Activated T-cell treated with anti-CD3 and anti-CD28 coated beads, Interleukin-2, amount 50 U/mL, for 24 hours (primary cell): ENCODE results near the gene MAPKAPK3.

Experiments
- DNase-seq: peaks from one replicate; pipeline ENCODE4 v3.0.0-alpha.2; 2020
- H3K27ac Mint-ChIP-seq: 2 replicates; pipeline ENCODE4 v1.8.0; 2020; ENCODE audit warnings: mild to moderate bottlenecking, mixed read lengths
- H3K27me3 Mint-ChIP-seq: 2 replicates; pipeline ENCODE4 v1.8.0; 2020; ENCODE audit warnings: mixed read lengths
- H3K36me3 Mint-ChIP-seq: 2 replicates; pipeline ENCODE4 v1.8.0; 2020; ENCODE audit warnings: low read depth, mixed read lengths
- H3K4me1 Mint-ChIP-seq: 2 replicates; pipeline ENCODE4 v1.8.0; 2020; ENCODE audit warnings: low read depth, mixed read lengths
- H3K4me3 Mint-ChIP-seq: 2 replicates; pipeline ENCODE4 v1.8.0; 2020; ENCODE audit warnings: mild to moderate bottlenecking, moderate library complexity, mixed read lengths
- H3K9me3 Mint-ChIP-seq: 2 replicates; pipeline ENCODE4 v1.8.0; 2020; ENCODE audit warnings: mixed read lengths

The MAPKAPK3 gene

DNA sequence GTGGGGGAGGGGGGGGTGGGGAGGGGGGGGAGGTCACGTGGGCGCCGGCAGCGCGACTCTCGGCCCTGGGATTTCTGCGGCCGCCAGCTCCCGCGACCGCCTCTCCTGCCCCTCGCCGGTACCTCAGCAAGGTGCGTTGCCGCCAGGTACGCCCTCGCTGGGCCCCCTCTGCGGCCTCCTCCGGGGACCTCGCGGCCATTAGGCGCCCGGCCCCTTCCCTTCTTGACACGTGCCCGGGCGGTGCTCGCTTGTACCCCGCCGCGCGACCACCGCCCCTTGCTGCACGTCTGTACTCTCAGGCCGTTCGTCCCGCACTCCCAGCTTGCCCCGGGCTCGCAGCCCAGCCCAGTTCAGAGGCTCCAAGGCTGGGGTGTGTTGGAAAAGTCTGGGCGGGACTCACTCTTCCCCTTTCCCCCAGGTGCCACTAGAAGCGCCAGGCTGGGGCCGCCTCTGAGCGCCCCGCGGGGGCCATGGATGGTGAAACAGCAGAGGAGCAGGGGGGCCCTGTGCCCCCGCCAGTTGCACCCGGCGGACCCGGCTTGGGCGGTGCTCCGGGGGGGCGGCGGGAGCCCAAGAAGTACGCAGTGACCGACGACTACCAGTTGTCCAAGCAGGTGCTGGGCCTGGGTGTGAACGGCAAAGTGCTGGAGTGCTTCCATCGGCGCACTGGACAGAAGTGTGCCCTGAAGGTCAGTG lies at the start of gene MAPKAPK3:
Gene MAPKAPK3 (plus strand): TSS at position 56 of the 696 bp plus-strand sequence. CDS start 415 bp downstream, at position 471.
- no peak for DNase-seq
- no peaks in the 10 kb centered on the region for H3K9me3 Mint-ChIP-seq
- peak within 1 kb of the TSS; percentile 93 for H3K27ac Mint-ChIP-seq
- peaks cover 68% of the 10 kb centered on the region for H3K4me1 Mint-ChIP-seq
- H3K4me3 Mint-ChIP-seq: peak within 1 kb of the TSS; percentile 92
- no peaks in the 10 kb centered on the region for H3K27me3 Mint-ChIP-seq
- H3K36me3 Mint-ChIP-seq: peaks cover 80% of the 10 kb centered on the region

DNA sequence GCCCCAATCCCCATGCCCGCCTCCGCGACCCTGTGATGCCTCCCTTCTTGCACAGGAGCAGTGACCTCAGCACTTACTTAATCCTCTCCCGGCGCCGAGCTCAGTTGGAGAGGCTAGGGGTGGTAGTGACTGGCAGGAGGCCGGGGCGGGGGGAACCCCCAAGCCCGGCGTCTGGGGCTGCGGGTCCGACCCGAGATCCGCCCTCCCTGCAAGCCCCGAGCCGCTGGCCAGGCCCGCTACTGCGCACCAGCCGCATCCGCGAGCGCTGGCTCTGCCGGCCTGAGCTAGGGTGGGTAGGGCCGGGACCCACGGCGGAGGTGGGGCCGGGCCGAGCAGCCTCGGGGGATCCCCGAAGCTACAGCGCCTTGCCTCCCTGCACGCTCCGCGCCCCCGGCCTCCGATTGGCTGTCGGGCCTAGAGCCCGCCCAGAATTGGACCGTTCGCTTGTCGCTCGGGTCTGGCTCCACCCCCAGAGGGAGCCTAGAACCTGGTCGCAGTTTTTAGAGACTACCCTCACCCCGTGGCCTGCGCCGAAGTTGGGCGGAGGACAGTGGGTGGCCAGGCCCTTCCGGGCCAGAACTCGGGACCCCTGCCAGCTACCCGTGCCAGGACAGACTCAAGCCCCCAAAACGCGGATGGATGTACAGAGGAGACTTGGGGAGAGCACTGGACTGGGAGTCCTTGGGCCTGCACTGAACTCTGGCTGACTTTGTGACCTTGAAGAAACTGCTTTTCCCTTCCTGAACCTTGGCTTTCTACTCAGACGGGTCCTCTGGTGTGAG lies 49.4 kb upstream of the MAPKAPK3 start, which contains the start of gene C3orf18:
Gene C3orf18 (minus strand): TSS at position 362 of the 782 bp plus-strand sequence. CDS start 2,048 bp downstream, outside the sequence.
- Mint-ChIP-seq H3K27me3 (no peaks in the 10 kb centered on the region), H3K4me3 (peak within 1 kb of the TSS; percentile 99), H3K4me1 (peaks cover 58% of the 10 kb centered on the region), H3K36me3 (peaks cover 36% of the 10 kb centered on the region), H3K27ac (peak within 1 kb of the TSS; percentile 97), H3K9me3 (no peaks in the 10 kb centered on the region)
- peak; percentile 96 for DNase-seq

DNA sequence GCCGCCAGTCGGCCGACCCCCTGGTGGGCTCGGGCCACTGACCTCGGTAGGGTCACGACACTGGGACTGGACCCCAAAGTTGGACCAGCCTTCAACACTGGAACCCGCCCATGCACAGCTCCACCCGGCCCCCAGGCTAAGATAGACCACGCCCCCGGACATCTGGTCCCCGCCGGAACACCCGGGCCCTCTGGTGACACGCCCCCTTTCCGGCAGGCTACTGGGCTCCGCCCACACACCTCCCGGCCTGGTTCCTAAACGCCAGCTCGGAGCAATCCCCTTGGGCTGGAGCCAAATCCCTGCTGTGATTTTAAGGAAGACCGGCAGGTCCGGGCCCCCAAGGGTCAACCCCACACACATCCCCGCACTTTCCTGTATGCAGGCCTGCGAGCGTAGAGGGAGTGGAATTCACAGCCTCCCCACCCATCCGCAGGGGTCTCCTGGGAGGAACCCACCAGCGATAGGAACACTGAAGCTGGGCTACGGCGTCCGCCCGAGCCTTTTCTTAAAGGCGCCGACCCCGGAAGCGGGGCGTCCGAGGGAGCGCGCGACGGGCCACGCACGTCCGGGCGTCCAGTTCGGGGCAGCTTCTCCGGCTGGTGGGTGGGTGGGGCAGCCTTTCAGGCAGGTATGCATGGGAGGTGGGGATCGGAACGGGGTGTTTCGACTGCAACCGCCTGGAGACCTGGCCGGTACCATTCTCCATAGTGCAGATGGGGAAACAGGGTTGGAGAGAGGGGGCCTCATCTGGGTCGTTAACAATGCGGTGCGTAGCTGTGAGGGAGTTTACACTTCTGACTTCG lies 47.8 kb upstream of the MAPKAPK3 start, which contains the start of gene HEMK1:
Gene HEMK1 (plus strand): TSS at position 576 of the 803 bp plus-strand sequence. CDS start 1,583 bp downstream, outside the sequence.
- H3K27ac Mint-ChIP-seq: peak within 1 kb of the TSS; percentile 97
- H3K27me3 Mint-ChIP-seq: no peaks in the 10 kb centered on the region
- H3K36me3 Mint-ChIP-seq: peaks cover 50% of the 10 kb centered on the region
- no peaks in the 10 kb centered on the region for H3K9me3 Mint-ChIP-seq
- H3K4me3 Mint-ChIP-seq: peak within 1 kb of the TSS; percentile 99
- DNase-seq: peak; percentile 95
- peaks cover 65% of the 10 kb centered on the region for H3K4me1 Mint-ChIP-seq

DNA sequence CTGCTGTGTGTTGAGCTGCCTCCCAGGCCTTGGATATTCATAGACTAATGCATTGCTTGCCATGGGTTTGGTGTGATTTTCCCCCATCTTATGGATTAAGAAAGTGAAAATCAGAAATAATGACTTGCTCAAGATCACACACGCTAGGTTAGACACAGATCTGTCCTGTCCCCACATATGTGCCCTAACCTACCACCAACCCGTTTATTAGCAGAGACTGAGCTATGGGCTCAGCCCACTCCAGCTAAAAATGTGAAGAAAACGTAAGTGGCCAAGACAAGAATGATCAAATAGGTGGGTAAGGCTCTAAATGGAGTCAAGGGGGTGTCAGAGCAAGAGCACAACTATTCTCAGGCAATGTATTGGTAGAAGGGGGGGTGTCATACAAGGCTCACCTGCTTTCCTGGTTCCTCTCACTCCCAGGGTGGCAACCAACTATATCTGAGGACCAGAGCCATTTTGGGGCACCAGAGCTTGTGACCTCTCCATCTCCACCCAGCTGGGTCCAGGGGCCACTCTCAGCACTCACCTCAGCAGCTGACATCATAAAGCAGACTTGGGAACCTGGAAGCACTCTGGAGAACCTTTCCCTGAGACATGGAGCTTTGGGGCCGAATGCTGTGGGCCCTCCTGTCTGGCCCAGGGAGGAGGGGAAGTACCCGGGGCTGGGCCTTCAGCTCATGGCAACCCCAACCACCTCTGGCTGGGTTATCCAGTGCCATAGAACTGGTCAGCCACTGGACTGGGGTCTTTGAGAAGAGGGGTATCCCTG lies 46.3 kb upstream of the MAPKAPK3 start:
- Mint-ChIP-seq H3K36me3 (peaks cover 65% of the 10 kb centered on the region), H3K4me3 (peak overlapping the region; percentile 99), H3K27me3 (no peaks in the 10 kb centered on the region), H3K4me1 (peaks cover 79% of the 10 kb centered on the region), H3K27ac (peak overlapping the region; percentile 97), H3K9me3 (no peaks in the 10 kb centered on the region)
- DNase-seq: peak; percentile 45

DNA sequence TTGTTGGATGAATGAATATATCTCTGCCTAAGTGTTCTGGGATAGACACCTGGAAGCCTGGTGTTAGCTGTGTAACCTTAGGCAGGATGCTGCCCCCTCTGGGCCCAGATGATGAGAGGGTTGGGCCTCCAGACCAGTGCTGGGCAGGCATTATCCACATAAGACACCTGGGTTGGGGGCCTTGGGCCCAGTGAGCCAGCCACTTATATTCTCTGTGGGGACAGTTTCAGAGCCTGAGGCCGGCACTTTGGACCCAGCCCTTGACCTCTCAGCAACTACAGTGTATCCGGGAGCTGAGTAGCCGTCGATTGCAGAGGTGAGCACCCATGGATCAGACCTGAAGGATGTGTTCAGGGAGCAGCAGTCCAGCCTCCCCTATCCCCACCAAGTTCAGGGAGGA lies 45.5 kb upstream of the MAPKAPK3 start:
- peak; percentile 51 for DNase-seq
- Mint-ChIP-seq H3K27ac (peak overlapping the region; percentile 97), H3K27me3 (no peaks in the 10 kb centered on the region), H3K36me3 (peaks cover 73% of the 10 kb centered on the region), H3K4me1 (peaks cover 79% of the 10 kb centered on the region), H3K9me3 (no peaks in the 10 kb centered on the region), H3K4me3 (peak overlapping the region; percentile 99)

DNA sequence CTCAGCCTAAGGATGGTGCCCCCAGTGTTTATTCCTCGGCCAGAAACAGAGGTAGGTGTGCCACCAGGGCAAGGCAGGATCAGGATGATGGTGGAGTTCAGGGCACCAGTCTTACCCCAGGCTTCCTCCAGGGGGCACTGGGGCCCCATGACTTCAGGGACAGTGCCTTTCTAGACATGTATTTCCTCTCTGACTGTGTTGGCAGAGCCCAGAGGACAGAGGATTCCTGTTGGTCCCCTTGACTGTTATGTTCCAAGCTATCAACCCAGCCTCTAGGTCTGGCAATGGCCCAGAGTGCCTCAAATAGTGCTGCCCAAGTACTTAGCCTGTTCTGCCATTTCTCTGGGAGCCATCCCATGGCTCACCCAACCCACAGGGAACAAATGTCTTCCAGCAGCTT lies 44.8 kb upstream of the MAPKAPK3 start:
- Mint-ChIP-seq H3K36me3 (peaks cover 80% of the 10 kb centered on the region), H3K4me3 (peak overlapping the region; percentile 99), H3K9me3 (no peaks in the 10 kb centered on the region), H3K27me3 (no peaks in the 10 kb centered on the region), H3K4me1 (peaks cover 76% of the 10 kb centered on the region), H3K27ac (peak overlapping the region; percentile 97)
- peak; percentile 90 for DNase-seq

DNA sequence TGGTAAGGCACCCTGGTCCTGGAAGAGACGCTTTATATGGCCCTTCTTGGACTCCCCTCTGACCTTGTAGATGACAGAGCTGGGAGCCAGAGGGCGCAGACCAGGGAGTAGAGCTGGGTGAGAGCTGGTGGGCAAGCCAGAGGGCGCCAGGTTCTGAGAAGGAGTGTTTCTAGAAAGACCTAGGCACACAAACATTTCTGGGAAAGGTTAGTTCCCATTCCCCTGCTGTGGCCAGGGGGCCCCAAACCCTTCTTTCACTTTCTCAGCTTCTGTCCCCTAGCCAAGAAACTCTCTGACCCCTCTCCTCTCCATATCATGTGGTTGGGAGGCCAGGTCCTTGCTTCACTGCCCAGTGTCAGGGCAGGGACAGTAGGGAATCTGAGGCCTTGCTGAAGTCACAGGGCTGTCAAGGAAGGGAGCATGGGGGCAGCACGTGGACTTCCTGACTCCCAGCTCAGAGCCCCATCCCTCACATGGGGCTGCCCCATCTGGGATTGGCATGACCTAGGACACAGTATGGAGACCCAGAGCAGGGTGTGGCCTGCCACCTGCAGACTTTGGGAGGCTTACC lies 44.1 kb upstream of the MAPKAPK3 start:
- H3K36me3 Mint-ChIP-seq: peaks cover 85% of the 10 kb centered on the region
- no peaks in the 10 kb centered on the region for H3K27me3 Mint-ChIP-seq
- H3K9me3 Mint-ChIP-seq: no peaks in the 10 kb centered on the region
- H3K4me3 Mint-ChIP-seq: peak overlapping the region; percentile 99
- H3K4me1 Mint-ChIP-seq: peaks cover 78% of the 10 kb centered on the region
- H3K27ac Mint-ChIP-seq: peak overlapping the region; percentile 97
- peak; percentile 78 for DNase-seq

DNA sequence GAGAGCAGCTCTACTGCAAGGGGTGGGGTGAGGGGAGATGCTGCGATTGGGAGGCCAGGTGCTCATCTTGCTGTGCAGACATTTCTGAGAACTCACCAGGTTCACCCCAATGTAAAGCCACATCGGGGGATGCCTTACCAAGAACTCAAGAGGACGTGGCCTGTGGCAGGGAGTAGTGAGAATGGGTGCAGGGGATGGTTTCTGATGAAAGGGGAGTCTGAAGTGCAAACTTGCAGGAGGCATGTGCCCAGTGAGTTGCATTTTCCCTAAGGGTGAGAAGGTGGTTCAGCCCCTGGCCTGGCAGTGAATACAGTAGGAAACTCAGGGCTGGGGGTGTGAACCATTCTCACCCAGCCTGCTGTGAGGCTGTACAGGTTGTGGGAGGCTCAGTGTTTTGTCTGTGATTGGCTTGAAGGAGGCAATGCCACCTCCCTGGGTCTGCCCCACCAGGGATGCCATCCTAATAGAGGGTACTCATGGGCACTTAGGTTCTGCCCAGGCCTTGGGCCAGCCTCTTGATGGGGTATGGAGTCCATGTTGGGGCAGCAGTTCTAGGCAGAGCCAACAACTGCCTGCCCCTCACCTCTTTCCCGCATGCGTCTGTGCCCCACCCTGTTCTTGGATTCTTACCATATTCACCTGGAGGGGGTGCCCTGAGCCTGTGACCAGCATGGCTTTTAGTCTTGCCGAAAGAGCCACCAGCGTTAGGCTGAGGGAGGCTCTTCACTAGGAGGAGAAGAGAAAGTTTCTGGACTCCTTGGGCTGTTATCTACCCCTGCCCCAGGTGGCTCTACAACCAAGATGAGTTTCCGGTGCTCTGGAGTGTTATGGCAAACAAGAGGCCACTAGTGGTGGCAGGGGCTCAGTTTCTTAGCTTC lies 43.1 kb upstream of the MAPKAPK3 start:
- Mint-ChIP-seq H3K9me3 (no peaks in the 10 kb centered on the region), H3K27me3 (no peaks in the 10 kb centered on the region), H3K27ac (peak overlapping the region; percentile 97), H3K4me1 (peaks cover 74% of the 10 kb centered on the region), H3K36me3 (peaks cover 94% of the 10 kb centered on the region), H3K4me3 (peak overlapping the region; percentile 99)
- DNase-seq: peak; percentile 83

DNA sequence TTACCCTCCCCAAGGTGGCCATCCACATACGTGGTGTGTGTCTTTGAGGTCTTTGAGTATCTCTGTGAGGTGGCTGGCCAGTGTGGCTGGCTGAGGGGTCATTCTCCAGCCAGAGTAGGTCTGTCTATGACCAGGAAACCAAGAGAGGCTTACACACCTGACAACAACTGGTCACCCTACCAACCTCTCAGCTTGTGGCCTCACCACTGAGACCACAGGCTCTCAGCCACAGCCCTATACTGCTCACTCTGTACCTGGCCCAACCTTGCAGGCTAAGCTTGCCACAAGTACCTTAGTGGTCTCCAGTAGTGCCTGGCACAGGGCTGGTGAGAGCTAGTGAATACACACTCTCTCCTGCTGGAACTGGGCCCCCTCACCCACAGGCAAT lies 42.5 kb upstream of the MAPKAPK3 start:
- no peaks in the 10 kb centered on the region for H3K27me3 Mint-ChIP-seq
- no peaks in the 10 kb centered on the region for H3K9me3 Mint-ChIP-seq
- peaks cover 97% of the 10 kb centered on the region for H3K36me3 Mint-ChIP-seq
- DNase-seq: no peak
- peak overlapping the region; percentile 99 for H3K4me3 Mint-ChIP-seq
- peaks cover 80% of the 10 kb centered on the region for H3K4me1 Mint-ChIP-seq
- H3K27ac Mint-ChIP-seq: peak overlapping the region; percentile 97

DNA sequence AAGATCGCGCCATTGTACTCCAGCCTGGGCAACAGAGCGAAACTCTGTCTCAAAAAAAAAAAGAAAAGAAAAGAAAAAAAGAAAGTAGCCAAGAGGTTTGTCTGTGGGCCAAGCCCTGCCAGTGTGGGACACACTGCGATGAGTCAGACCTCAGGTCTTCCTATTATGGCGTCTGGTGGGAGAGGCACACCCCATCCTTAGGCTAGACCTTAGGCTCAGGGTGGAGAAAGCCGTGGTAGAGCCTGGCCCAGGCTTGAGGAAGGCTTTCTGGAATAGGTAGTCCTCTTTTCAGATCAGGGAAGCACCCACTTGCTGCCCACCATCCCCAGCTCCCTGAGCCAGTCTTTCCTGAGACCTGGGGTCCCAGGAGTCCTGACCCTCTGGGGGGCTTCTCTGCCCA lies 41.6 kb upstream of the MAPKAPK3 start:
- DNase-seq: no peak
- Mint-ChIP-seq H3K27ac (peak overlapping the region; percentile 97), H3K4me3 (no peak overlapping the region), H3K36me3 (peaks cover 98% of the 10 kb centered on the region), H3K27me3 (no peaks in the 10 kb centered on the region), H3K4me1 (peaks cover 82% of the 10 kb centered on the region), H3K9me3 (no peaks in the 10 kb centered on the region)

DNA sequence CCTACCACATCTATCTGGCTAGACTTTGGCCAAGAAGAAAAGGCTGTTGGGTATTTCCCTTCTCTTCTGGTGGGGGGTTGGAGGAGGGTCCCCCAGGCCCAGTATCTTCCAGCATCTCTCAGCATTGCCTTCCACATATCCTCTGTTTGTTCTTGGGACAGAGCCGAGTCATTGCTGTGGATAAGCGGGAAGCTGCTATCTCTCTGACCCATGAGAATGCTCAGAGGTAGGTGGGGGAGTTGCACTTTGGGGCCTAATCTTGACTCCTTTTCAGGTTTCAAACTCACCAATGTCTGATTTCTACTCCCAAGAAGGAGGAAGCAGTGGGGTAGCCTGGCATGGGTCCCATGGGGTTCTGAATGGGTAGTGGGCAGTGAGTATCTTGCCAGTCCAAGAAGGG lies 39.6 kb upstream of the MAPKAPK3 start:
- H3K36me3 Mint-ChIP-seq: peaks cover 98% of the 10 kb centered on the region
- no peak for DNase-seq
- peak overlapping the region; percentile 65 for H3K27ac Mint-ChIP-seq
- H3K4me1 Mint-ChIP-seq: peaks cover 74% of the 10 kb centered on the region
- no peaks in the 10 kb centered on the region for H3K9me3 Mint-ChIP-seq
- H3K27me3 Mint-ChIP-seq: no peaks in the 10 kb centered on the region
- H3K4me3 Mint-ChIP-seq: no peak overlapping the region

DNA sequence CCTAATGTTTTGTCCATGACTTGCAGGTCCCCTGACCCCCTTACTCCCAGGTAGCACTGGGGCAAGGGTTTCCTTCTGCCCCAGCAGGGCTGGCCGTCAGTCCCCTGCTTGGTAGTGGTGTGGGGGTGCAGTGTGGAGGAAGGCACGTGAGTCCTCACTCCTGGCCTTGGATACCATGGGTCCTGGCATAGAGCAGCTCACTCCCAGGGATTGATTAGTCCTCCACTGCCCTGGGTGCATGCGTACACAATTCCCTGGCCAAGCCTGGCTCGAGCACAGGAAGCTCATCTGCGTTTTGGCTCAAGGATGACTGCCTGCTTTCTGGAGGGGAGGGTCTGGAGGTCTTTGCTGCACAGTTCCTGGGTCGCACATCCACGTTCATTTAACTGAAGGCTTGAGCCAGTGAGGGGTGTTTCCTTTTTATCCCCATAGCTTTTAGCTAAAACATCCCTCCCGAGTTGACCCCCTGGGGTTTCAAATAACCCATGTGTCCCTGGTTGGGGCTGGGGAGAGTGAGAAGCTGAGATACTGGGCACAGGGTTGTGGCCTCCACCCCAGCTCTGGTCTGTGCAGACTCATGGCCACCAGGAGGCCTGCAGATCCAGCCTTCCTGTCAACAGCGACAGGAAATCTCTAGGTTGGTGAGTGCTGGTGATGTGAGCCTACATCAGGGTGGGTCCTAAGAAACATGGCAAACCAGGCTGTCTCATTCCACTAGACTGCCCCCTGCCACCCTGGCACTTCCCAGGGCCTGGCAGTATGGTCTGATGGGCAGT lies 36.1 kb upstream of the MAPKAPK3 start:
- peaks cover 100% of the 10 kb centered on the region for H3K36me3 Mint-ChIP-seq
- DNase-seq: no peak
- H3K4me1 Mint-ChIP-seq: peaks cover 73% of the 10 kb centered on the region
- H3K9me3 Mint-ChIP-seq: no peaks in the 10 kb centered on the region
- no peak overlapping the region for H3K4me3 Mint-ChIP-seq
- H3K27me3 Mint-ChIP-seq: no peaks in the 10 kb centered on the region
- peak overlapping the region; percentile 40 for H3K27ac Mint-ChIP-seq
